Posterior vena cava (tissue), 2 donors: ENCODE results near the gene GPR150. TPM values are rescaled to one million over a fixed set of nuclear protein-coding genes. Genes with fewer than 3 reads are reported as not detected.

Experiments
- DNase-seq: peaks from one replicate; pipeline ENCODE4 v3.0.0-alpha.2; 2020; ENCODE audit warnings: low spot score
- intact Hi-C, 2 donors: fragments of 100-400 bp; cut with DNase I; formaldehyde crosslinking; loops; one replicate each; pipeline versions ENCODE4 v1.14.1 to v1.14.2; 2022 to 2023
- total RNA-seq, 2 donors: library from RNA; stranded (reverse); fragmentation: NEBNext Ultra II Directional; extraction: Animal tissue kit (Norgen Biotek cat#: 25700); gene quantifications; one replicate each; pipeline ENCODE4 v1.2.1, GENCODE V29; 2021
- donor health status: DM: yes; HTN: yes; CAD: no.
- donor health status: DM: yes; HTN: yes; CAD: no.

Gene GPR150
- total RNA-seq, 2 donors from 2014 or later, result 0.10 to 0.23 TPM

DNA sequence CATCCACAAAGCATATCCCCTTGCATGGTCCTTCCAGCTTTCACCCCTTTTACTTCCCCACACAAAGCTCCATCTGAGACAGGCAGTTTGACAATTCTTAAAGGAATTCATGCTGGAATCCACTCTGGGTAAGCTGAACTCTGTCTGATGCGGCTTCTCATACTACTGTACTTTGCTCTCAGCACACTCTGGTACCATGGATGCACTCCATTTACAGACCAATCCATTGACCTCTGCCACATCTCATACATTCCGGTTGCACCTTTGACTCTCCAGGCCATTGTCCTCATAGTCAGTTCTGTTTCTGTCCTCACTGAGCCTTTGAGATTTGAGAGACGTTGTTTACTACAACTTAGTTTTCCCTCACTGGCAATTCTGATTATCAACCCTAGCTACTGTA is 50.7 kb downstream of the GPR150 start:
- DNase-seq, result no peak
- intact Hi-C loops, result no loop called here

Other genes starting within 250 kb of the GPR150 start
- not detected for gene FAM81B, start 228.7 kb upstream of the GPR150 start, total RNA-seq
- 10 to 100 TPM; 78.4 to 86.8 TPM for gene SKIC3, start 65.1 kb upstream of the GPR150 start, total RNA-seq
- gene ARSK, start 65.0 kb upstream of the GPR150 start, total RNA-seq, result 1 to 10 TPM; 4.1 to 4.6 TPM
- 1 to 10 TPM; 1.1 to 2.0 TPM for gene RFESD, start 26.7 kb downstream of the GPR150 start, total RNA-seq
- gene SPATA9, start 62.9 kb downstream of the GPR150 start, total RNA-seq, result under 1 TPM; 0.29 to 0.51 TPM
- 10 to 100 TPM; 40.2 to 55.7 TPM for gene RHOBTB3, start 111.2 kb downstream of the GPR150 start, total RNA-seq
- gene GLRX, start 202.6 kb downstream of the GPR150 start, total RNA-seq, result 10 to 100 TPM; 31.0 to 52.5 TPM